GM11168 (cell line): ENCODE results near the gene CDC37L1.
"Not testable (repeated sequence)": the region's sequence is repeated elsewhere in the genome, so short reads cannot be mapped to it uniquely, and the experiment has no call there.

Experiments
- in situ Hi-C: fragments of 300-500 bp; cut with MboI; formaldehyde crosslinking; loops from one replicate; pipeline ENCODE4 v1.12.0; 2022; ENCODE audit warnings: low sequenced_read_pairs; ENCODE audit not compliant: unreplicated experiment

Gene CDC37L1

GRCh38 chr9:4679268-4680172, at the start of gene CDC37L1:
Gene CDC37L1 (plus strand): TSS chr9:4679569. CDS start chr9:4679768, 199 bp downstream.
- in situ Hi-C loops = no loop called here

- in situ Hi-C loops = no loop called here
Measured at GRCh38 chr9:4630836-4631235, 48.5 kb upstream of the CDC37L1 start.

GRCh38 chr9:4638968-4639367, 40.4 kb upstream of the CDC37L1 start:
- in situ Hi-C loops = no loop called here

GRCh38 chr9:4639420-4639819, 39.9 kb upstream of the CDC37L1 start:
- in situ Hi-C loops = no loop called here

GRCh38 chr9:4640027-4640426, 39.3 kb upstream of the CDC37L1 start:
- in situ Hi-C loops = no loop called here

GRCh38 chr9:4642351-4642750, 37.0 kb upstream of the CDC37L1 start:
- in situ Hi-C loops = no loop called here

GRCh38 chr9:4654084-4654483, 25.3 kb upstream of the CDC37L1 start:
- in situ Hi-C loops = no loop called here

- in situ Hi-C loops = no loop called here
Measured at GRCh38 chr9:4654538-4654937, 24.8 kb upstream of the CDC37L1 start.

- in situ Hi-C loops = not testable (repeated sequence)
Measured at GRCh38 chr9:4656196-4656595, 23.2 kb upstream of the CDC37L1 start.

GRCh38 chr9:4656621-4657020, 22.7 kb upstream of the CDC37L1 start:
- in situ Hi-C loops = no loop called here

- in situ Hi-C loops = no loop called here
Measured at GRCh38 chr9:4657426-4658159, 21.8 kb upstream of the CDC37L1 start.

- in situ Hi-C loops = not testable (repeated sequence)
Measured at GRCh38 chr9:4660665-4661064, 18.7 kb upstream of the CDC37L1 start.

- in situ Hi-C loops = no loop called here
Measured at GRCh38 chr9:4661165-4661564, 18.2 kb upstream of the CDC37L1 start.

- in situ Hi-C loops = no loop called here
Measured at GRCh38 chr9:4661611-4662010, 17.8 kb upstream of the CDC37L1 start.

- in situ Hi-C loops = no loop called here
Measured at GRCh38 chr9:4662108-4662988, 17.0 kb upstream of the CDC37L1 start, which contains the start of gene PLPP6. Gene PLPP6 (plus strand): TSS chr9:4662294. CDS start chr9:4662376, 82 bp downstream.

- in situ Hi-C loops = no loop called here
Measured at GRCh38 chr9:4662989-4663792, 16.2 kb upstream of the CDC37L1 start.

GRCh38 chr9:4663956-4664355, 15.4 kb upstream of the CDC37L1 start:
- in situ Hi-C loops = no loop called here

GRCh38 chr9:4665357-4665756, 14.0 kb upstream of the CDC37L1 start:
- in situ Hi-C loops = no loop called here

GRCh38 chr9:4666042-4666699, 13.2 kb upstream of the CDC37L1 start, which contains the start of gene SPATA6L:
Gene SPATA6L (minus strand): TSS chr9:4666480. CDS start chr9:4666250, 230 bp downstream.
- in situ Hi-C loops = no loop called here
